ENCODE results near the gene MLLT3.

Gene MLLT3

DNA sequence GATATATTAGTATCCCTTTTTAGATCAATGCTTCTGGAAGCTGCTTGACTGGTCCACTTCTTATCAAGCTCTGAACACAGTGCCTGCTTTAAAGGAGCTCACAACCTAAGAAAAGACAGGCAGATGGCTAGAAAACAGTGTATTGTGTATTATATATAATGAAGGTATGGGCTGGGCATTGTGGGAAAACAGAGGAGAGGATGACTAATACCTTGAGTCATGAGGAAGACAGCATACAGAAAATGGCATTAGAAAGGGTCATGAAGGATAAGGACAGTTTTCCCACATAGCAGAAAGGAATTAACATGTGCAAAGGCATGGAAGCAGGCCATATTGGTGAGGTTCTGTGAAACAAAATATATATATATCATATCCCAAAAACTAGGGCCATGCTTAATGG is 309.6 kb downstream of the MLLT3 start:
- TF ChIP-seq, protein P1, sequence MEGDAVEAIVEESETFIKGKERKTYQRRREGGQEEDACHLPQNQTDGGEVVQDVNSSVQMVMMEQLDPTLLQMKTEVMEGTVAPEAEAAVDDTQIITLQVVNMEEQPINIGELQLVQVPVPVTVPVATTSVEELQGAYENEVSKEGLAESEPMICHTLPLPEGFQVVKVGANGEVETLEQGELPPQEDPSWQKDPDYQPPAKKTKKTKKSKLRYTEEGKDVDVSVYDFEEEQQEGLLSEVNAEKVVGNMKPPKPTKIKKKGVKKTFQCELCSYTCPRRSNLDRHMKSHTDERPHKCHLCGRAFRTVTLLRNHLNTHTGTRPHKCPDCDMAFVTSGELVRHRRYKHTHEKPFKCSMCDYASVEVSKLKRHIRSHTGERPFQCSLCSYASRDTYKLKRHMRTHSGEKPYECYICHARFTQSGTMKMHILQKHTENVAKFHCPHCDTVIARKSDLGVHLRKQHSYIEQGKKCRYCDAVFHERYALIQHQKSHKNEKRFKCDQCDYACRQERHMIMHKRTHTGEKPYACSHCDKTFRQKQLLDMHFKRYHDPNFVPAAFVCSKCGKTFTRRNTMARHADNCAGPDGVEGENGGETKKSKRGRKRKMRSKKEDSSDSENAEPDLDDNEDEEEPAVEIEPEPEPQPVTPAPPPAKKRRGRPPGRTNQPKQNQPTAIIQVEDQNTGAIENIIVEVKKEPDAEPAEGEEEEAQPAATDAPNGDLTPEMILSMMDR (conservative IDR thresholded peaks at IDR 0.05; ENCODE audit: control insufficient read depth, insufficient read depth, low read depth, low read length), result no peak
- peak; percentile 57 for DNase-seq (ENCODE audit: low read depth)
- H3K4me3 ChIP-seq (ENCODE audit: control insufficient read depth, low read depth, low read length), result no peak overlapping the region

DNA sequence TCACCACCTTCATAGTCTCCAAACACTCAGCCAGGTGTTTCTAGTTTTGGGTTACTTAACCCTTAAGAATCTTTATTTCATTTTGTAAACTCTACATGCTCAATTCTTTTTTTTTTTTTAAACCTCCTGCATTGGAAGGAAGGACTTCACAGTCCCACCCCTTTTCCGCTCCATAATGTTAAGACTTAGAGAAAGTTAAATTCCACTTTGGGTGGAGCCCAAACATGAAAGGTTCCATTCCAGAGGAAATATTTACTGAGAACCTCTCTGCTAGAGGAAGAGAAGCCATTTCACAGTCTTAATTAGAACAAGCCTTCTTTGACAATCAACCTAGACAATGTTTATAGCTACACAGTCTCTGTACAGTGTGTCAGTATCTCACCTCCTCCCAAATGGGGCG is 312.3 kb downstream of the MLLT3 start:
- no peak overlapping the region for H3K4me3 ChIP-seq (ENCODE audit: control insufficient read depth, low read depth, low read length)
- DNase-seq (ENCODE audit: low read depth), result no peak

DNA sequence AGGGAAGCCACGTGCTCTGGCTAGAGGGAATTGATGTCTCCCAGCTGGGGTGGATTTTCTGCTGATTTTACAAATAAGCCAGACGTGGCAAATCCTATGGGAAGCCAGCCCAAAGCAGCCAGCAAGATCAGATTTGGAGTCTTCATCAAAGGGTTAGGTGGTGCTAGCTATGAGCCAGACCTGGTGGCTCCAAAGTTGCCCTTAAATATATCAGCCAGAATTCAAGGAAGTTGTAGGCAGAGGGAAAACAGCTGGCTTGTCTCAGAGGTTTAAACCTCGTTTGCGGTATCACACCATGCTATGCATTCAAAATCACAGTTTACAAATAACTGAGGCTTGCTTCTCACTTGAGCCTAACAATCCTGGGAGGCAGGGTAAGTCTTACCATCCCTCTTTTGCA is 313.2 kb downstream of the MLLT3 start:
- H3K4me3 ChIP-seq (ENCODE audit: control insufficient read depth, low read depth, low read length), result no peak overlapping the region
- TF ChIP-seq, protein P1 (conservative IDR thresholded peaks at IDR 0.05; ENCODE audit: control insufficient read depth, insufficient read depth, low read depth, low read length), result no peak
- no peak for DNase-seq (ENCODE audit: low read depth)

More for the DNA sequence above, 312.3 kb downstream of the MLLT3 start:
- TF ChIP-seq, protein P1 (conservative IDR thresholded peaks at IDR 0.05; ENCODE audit: control insufficient read depth, insufficient read depth, low read depth, low read length), result no peak

DNA sequence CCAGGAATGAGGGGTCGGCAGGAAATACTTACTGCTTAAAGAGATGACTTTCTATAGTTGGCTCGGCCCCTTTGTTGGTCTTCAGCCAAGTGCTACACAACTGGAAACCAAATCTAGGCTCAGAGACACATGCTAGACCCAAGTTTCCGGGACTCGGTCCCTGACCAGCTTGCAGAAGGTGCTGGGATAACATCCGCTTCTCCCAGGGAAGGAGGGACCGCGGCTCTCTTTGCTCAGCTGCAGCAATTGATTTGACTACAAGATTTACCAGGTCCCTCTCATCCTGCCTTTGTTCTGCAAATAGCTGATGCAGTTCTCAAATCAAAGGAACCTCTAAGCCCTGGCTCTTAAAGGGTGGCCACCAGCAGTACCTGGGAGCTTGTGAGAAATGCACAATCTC is 314.7 kb downstream of the MLLT3 start:
- DNase-seq (ENCODE audit: low read depth), result no peak
- TF ChIP-seq, protein P1 (conservative IDR thresholded peaks at IDR 0.05; ENCODE audit: control insufficient read depth, insufficient read depth, low read depth, low read length), result no peak

DNA sequence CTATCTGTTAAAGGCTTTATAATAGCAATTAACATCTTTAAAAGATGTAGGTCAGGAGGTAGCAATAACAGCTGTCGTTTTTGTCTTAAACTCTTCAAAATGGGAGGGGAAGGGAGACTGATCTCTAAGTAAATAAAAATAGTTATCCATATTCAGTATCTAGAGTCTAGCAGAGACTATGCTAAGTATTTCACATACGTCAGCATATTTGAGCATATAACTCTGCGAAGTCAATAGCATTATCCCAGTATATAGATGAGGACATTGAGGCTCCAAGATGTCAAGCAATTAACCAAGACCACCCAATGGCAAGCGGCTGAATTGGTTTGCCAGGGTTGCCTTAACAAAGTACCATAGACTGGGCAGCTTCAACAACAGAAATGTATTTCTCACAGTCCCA is 316.8 kb downstream of the MLLT3 start:
- no peak overlapping the region for H3K4me3 ChIP-seq (ENCODE audit: control insufficient read depth, low read depth, low read length)
- no peak for DNase-seq (ENCODE audit: low read depth)
- TF ChIP-seq, protein P1 (conservative IDR thresholded peaks at IDR 0.05; ENCODE audit: control insufficient read depth, insufficient read depth, low read depth, low read length), result no peak

More for the DNA sequence above, 314.7 kb downstream of the MLLT3 start:
- H3K4me3 ChIP-seq (ENCODE audit: control insufficient read depth, low read depth, low read length), result no peak overlapping the region

DNA sequence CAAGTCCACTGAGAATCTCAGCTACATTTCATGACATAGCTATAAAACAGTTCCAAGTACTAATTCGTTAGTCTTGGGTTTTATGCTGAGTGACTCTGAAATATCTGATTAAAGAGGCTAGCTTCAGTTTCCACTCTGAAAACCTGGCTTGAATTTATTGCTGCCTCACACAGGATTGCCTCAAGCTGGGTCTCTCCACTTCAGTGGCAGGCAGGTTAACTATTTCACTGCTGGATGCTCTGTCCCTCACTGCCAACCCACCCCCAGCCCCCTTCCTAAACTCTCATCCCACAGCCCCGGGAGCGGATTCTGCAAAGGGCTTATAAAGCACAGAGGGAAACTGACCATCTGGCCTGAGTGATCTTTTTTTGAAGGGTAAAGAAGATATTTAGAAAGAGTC is 318.3 kb downstream of the MLLT3 start:
- TF ChIP-seq, protein P1 (conservative IDR thresholded peaks at IDR 0.05; ENCODE audit: control insufficient read depth, insufficient read depth, low read depth, low read length), result no peak
- H3K4me3 ChIP-seq (ENCODE audit: control insufficient read depth, low read depth, low read length), result no peak overlapping the region
- no peak for DNase-seq (ENCODE audit: low read depth)

DNA sequence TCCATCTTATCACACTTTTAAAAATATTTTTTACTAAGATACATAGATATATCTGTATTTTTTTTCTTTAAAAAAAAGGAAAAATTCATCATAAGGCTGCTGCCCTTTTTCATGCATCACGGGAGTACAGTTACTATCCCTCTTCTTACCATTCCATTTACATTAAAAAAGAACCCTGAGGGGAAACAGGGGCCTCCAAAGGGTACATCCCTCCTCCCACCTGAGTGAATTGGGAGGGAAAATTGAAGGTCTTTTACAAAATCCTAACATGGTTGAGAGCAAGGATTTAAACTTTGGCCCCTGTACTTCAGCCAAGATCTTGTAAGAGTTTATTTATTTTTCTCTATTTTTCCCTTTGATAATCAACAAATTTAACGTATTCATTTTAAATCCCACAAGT is 319.2 kb downstream of the MLLT3 start:
- TF ChIP-seq, protein P1 (conservative IDR thresholded peaks at IDR 0.05; ENCODE audit: control insufficient read depth, insufficient read depth, low read depth, low read length), result no peak
- no peak for DNase-seq (ENCODE audit: low read depth)
- H3K4me3 ChIP-seq (ENCODE audit: control insufficient read depth, low read depth, low read length), result no peak overlapping the region

All from fibroblast of mammary gland (primary cell).